NB4 (cell line): ENCODE results near the gene SNAI1.

Source experiments
- DNase-seq: peaks from one replicate; pipeline ENCODE4 v3.0.0; 2010; ENCODE audit warnings: low read depth
- H3K4me3 ChIP-seq: one replicate; pipeline ENCODE4 v1.5.1; 2011; ENCODE audit warnings: mild to moderate bottlenecking, low read depth, low read length, moderate library complexity
- CTCF ChIP-seq: IDR thresholded peaks from one replicate; pipeline ENCODE4 v1.5.1; 2012; ENCODE audit warnings: low read depth, low read length
- MYC ChIP-seq: IDR thresholded peaks from 2 replicates; pipeline ENCODE4 v1.6.1; 2011; ENCODE audit warnings: low read depth, low read length
- POLR2A ChIP-seq: IDR thresholded peaks from 2 replicates; pipeline ENCODE4 v1.6.1; 2011; ENCODE audit warnings: mild to moderate bottlenecking; ENCODE audit not compliant: insufficient read length; ENCODE audit errors: extremely low read depth
- TF ChIP-seq, protein P1 (sequence below): IDR thresholded peaks from 2 replicates; pipeline ENCODE4 v1.6.1; 2011; ENCODE audit warnings: low read depth, low read length

The SNAI1 gene

DNA sequence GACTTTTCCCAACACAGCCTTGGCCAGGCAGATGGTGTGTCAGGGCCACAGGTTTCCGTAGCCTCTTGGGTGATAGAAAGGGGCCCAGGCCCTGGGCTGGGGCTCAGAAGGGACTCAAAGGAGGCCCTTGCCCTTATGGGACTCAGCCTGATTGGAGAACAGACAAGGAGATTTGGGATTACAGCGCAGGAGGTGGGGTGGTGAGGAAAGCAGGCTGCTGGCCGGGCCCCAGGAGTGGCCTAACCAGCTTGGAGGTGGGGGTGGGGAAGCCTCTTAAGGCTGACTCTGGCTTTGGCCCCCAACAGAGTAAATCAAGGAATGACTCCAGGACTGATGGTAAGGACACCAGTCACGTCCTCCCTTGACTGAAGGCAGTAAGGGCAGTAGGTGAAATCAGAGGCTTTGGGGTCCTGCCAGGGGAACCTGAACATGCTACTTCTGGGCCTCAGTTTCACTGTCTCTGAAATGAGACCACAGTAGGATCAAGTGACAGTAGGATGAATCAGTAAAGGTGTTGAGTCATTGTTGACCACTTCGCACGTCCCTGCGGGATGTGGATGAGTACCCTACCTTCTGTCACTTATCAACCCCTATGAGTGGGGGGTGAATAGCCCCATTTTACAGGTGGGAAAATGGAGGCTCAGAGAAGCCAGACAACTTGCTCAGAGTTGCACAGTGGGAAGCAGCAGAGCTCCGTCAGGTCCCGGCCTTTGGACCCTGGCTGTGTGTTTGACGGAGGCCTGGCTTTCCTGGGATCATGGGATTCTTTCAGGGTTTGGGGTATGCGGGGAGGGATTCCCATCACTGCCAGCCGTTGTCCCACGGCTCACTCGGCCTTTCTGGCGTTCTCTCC, 4.5 kb downstream of the SNAI1 start:
- TF ChIP-seq, protein P1, sequence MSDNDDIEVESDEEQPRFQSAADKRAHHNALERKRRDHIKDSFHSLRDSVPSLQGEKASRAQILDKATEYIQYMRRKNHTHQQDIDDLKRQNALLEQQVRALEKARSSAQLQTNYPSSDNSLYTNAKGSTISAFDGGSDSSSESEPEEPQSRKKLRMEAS = no peak
- TF ChIP-seq POLR2A (no peak), CTCF (no peak), MYC (no peak)
- no peak overlapping the region for H3K4me3 ChIP-seq
- DNase-seq = no peak

DNA sequence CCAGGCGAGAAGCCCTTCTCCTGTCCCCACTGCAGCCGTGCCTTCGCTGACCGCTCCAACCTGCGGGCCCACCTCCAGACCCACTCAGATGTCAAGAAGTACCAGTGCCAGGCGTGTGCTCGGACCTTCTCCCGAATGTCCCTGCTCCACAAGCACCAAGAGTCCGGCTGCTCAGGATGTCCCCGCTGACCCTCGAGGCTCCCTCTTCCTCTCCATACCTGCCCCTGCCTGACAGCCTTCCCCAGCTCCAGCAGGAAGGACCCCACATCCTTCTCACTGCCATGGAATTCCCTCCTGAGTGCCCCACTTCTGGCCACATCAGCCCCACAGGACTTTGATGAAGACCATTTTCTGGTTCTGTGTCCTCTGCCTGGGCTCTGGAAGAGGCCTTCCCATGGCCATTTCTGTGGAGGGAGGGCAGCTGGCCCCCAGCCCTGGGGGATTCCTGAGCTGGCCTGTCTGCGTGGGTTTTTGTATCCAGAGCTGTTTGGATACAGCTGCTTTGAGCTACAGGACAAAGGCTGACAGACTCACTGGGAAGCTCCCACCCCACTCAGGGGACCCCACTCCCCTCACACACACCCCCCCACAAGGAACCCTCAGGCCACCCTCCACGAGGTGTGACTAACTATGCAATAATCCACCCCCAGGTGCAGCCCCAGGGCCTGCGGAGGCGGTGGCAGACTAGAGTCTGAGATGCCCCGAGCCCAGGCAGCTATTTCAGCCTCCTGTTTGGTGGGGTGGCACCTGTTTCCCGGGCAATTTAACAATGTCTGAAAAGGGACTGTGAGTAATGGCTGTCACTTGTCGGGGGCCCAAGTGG, 5.3 kb downstream of the SNAI1 start:
- no peak for DNase-seq
- H3K4me3 ChIP-seq = no peak overlapping the region
- TF ChIP-seq MYC (no peak), POLR2A (no peak), CTCF (no peak)
- TF ChIP-seq, protein P1 = no peak

GRCh38 chr20:49989234-49990065, 6.7 kb downstream of the SNAI1 start:
- peak; percentile 80 for DNase-seq
- TF ChIP-seq, protein P1 = no peak
- no peak for TF ChIP-seq POLR2A
- no peak for TF ChIP-seq MYC
- TF ChIP-seq CTCF = no peak
- no peak overlapping the region for H3K4me3 ChIP-seq

GRCh38 chr20:49990271-49990720, 7.5 kb downstream of the SNAI1 start:
- no peak overlapping the region for H3K4me3 ChIP-seq
- DNase-seq = no peak
- TF ChIP-seq MYC = no peak
- no peak for TF ChIP-seq POLR2A
- TF ChIP-seq CTCF = no peak
- TF ChIP-seq, protein P1 = no peak

- H3K4me3 ChIP-seq = no peak overlapping the region
- TF ChIP-seq, protein P1 = peak; percentile 94
- TF ChIP-seq POLR2A (no peak), CTCF (no peak)
- DNase-seq = peak; percentile 89
Observed at GRCh38 chr20:49993301-49993751, 10.5 kb downstream of the SNAI1 start.
